HG03342 (cell line): ENCODE data around the gene PUS7.
"Not testable (repeated sequence)": the region's sequence is repeated elsewhere in the genome, so short reads cannot be mapped to it uniquely, and the experiment has no call there.

Experiments
- ATAC-seq: cut with Tn5 transposase; IDR thresholded peaks from one replicate; pipeline ENCODE4 v1.9.1; 2021; ENCODE audit warnings: mild to moderate bottlenecking, moderate library complexity; ENCODE audit not compliant: unreplicated experiment

PUS7 gene

GRCh38 chr7:105450870-105451269, 71.2 kb downstream of the PUS7 start:
- ATAC-seq: not testable (repeated sequence)

GRCh38 chr7:105450177-105450861, 71.8 kb downstream of the PUS7 start:
- no peak for ATAC-seq

GRCh38 chr7:105448181-105448580, 73.9 kb downstream of the PUS7 start:
- peak; percentile 56 for ATAC-seq

GRCh38 chr7:105444342-105444987, 77.6 kb downstream of the PUS7 start:
- ATAC-seq: no peak

GRCh38 chr7:105442214-105442613, 79.9 kb downstream of the PUS7 start:
- ATAC-seq: not testable (repeated sequence)

- no peak for ATAC-seq
Observed at GRCh38 chr7:105439174-105439893, 82.7 kb downstream of the PUS7 start.

- no peak for ATAC-seq
Observed at GRCh38 chr7:105438847-105439173, 83.3 kb downstream of the PUS7 start.

GRCh38 chr7:105438254-105438653, 83.8 kb downstream of the PUS7 start:
- ATAC-seq: no peak

- ATAC-seq: not testable (repeated sequence)
Observed at GRCh38 chr7:105437356-105437755, 84.7 kb downstream of the PUS7 start.

GRCh38 chr7:105429746-105430612, 92.1 kb downstream of the PUS7 start:
- no peak for ATAC-seq

GRCh38 chr7:105426606-105427146, 95.4 kb downstream of the PUS7 start:
- ATAC-seq: no peak

- ATAC-seq: no peak
Observed at GRCh38 chr7:105423987-105424386, 98.1 kb downstream of the PUS7 start.

GRCh38 chr7:105413887-105414437, 108.1 kb downstream of the PUS7 start:
- ATAC-seq: no peak

GRCh38 chr7:105410774-105411173, 111.3 kb downstream of the PUS7 start:
- not testable (repeated sequence) for ATAC-seq

GRCh38 chr7:105409775-105410174, 112.3 kb downstream of the PUS7 start:
- not testable (repeated sequence) for ATAC-seq

- no peak for ATAC-seq
Observed at GRCh38 chr7:105408791-105409410, 113.2 kb downstream of the PUS7 start.
